HEK293T (cell line): Measurements from ENCODE around the gene MIGA1.

Experiments used
- BHLHE40 ChIP-seq: fragments of 450-650 bp; IDR thresholded peaks from 2 replicates; pipeline ENCODE4 v1.6.1; 2016; ENCODE audit warnings: mild to moderate bottlenecking, moderate library complexity, borderline replicate concordance
- ELF4 ChIP-seq: fragments of 450-650 bp; IDR thresholded peaks from 2 replicates; pipeline ENCODE4 v1.6.1; 2017; ENCODE audit warnings: antibody characterized with exemption
- FOXA1 ChIP-seq: fragments of 450-650 bp; IDR thresholded peaks from 2 replicates; pipeline ENCODE4 v1.6.1; 2016; ENCODE audit warnings: mild to moderate bottlenecking
- HDGF ChIP-seq: fragments of 450-650 bp; IDR thresholded peaks from 2 replicates; pipeline ENCODE4 v1.6.1; 2017; ENCODE audit warnings: antibody characterized with exemption, borderline replicate concordance
- LEF1 ChIP-seq: fragments of 450-650 bp; IDR thresholded peaks from 2 replicates; pipeline ENCODE4 v1.6.1; 2017; ENCODE audit warnings: mild to moderate bottlenecking, borderline replicate concordance
- NFRKB ChIP-seq: fragments of 450-650 bp; IDR thresholded peaks from 2 replicates; pipeline ENCODE4 v1.6.1; 2016; ENCODE audit warnings: mild to moderate bottlenecking, moderate library complexity
- SP1 ChIP-seq: fragments of 450-650 bp; IDR thresholded peaks from 2 replicates; pipeline ENCODE4 v1.6.1; 2017
- TARDBP ChIP-seq: fragments of 450-650 bp; IDR thresholded peaks from 2 replicates; pipeline ENCODE4 v1.6.1; 2016
- ZNF384 ChIP-seq: fragments of 450-650 bp; IDR thresholded peaks from 2 replicates; pipeline ENCODE4 v1.6.1; 2016

GRCh38 chr1:77857552-77857951, 78.1 kb downstream of the MIGA1 start:
- TF ChIP-seq BHLHE40 (no peak), NFRKB (no peak), LEF1 (no peak), HDGF (no peak), FOXA1 (no peak), TARDBP (no peak), SP1 (no peak), ELF4 (no peak), ZNF384 (no peak)
